Central memory CD4-positive, alpha-beta T cell (primary cell): ENCODE measurements around the gene SVIL.
"Not testable (repeated sequence)": the region's sequence is repeated elsewhere in the genome, so short reads cannot be mapped to it uniquely, and the experiment has no call there.

Source experiments
- DNase-seq: peaks from one replicate; pipeline ENCODE4 v3.0.0; 2022

The SVIL gene

GRCh38 chr10:29574212-29575097 lies 60.3 kb downstream of the SVIL start:
- not testable (repeated sequence) for DNase-seq

GRCh38 chr10:29570248-29570647 lies 64.5 kb downstream of the SVIL start:
- DNase-seq, result not testable (repeated sequence)

GRCh38 chr10:29569795-29570194 lies 65.0 kb downstream of the SVIL start:
- no peak for DNase-seq

- no peak for DNase-seq
Observed at GRCh38 chr10:29567003-29567402, 67.8 kb downstream of the SVIL start.

- DNase-seq, result not testable (repeated sequence)
Observed at GRCh38 chr10:29566209-29566608, 68.6 kb downstream of the SVIL start.

- no peak for DNase-seq
Observed at GRCh38 chr10:29563420-29564035, 71.2 kb downstream of the SVIL start.

- DNase-seq, result not testable (repeated sequence)
Observed at GRCh38 chr10:29563006-29563405, 71.8 kb downstream of the SVIL start.

GRCh38 chr10:29559996-29560395 lies 74.8 kb downstream of the SVIL start:
- DNase-seq, result no peak

- DNase-seq, result no peak
Observed at GRCh38 chr10:29557665-29558064, 77.1 kb downstream of the SVIL start.

- DNase-seq, result no peak
Observed at GRCh38 chr10:29555746-29556481, 78.9 kb downstream of the SVIL start.

GRCh38 chr10:29555091-29555745 lies 79.6 kb downstream of the SVIL start:
- DNase-seq, result no peak

GRCh38 chr10:29554660-29555059 lies 80.1 kb downstream of the SVIL start:
- no peak for DNase-seq

GRCh38 chr10:29553544-29554250 lies 81.1 kb downstream of the SVIL start:
- no peak for DNase-seq

- not testable (repeated sequence) for DNase-seq
Observed at GRCh38 chr10:29553116-29553515, 81.7 kb downstream of the SVIL start.

- not testable (repeated sequence) for DNase-seq
Observed at GRCh38 chr10:29549493-29549892, 85.3 kb downstream of the SVIL start.

GRCh38 chr10:29546773-29547313 lies 87.9 kb downstream of the SVIL start:
- no peak for DNase-seq

GRCh38 chr10:29545122-29545521 lies 89.6 kb downstream of the SVIL start:
- DNase-seq, result no peak

GRCh38 chr10:29543715-29544114 lies 91.1 kb downstream of the SVIL start:
- no peak for DNase-seq

- no peak for DNase-seq
Observed at GRCh38 chr10:29542723-29543122, 92.0 kb downstream of the SVIL start.

GRCh38 chr10:29541422-29542210 lies 93.2 kb downstream of the SVIL start:
- no peak for DNase-seq

- DNase-seq, result no peak
Observed at GRCh38 chr10:29540016-29540415, 94.8 kb downstream of the SVIL start.
